Smooth muscle cell (in vitro differentiated cells): ENCODE data around the gene PLA2G5. TPM values are rescaled to one million over a fixed set of nuclear protein-coding genes. Genes with fewer than 3 reads are reported as not detected.

Experiments
- DNase-seq: peaks from one replicate; lab custom pipeline; 2025; ENCODE audit not compliant: unreplicated experiment; lab: John Stamatoyannopoulos, UW
- H2AFZ ChIP-seq: fragments of 200-600 bp; sonication (generic); 2 replicates; pipeline ENCODE4 v1.6.0; 2016; ENCODE audit warnings: antibody characterized with exemption, low read depth, mild to moderate bottlenecking
- H3F3A ChIP-seq: fragments of 200-600 bp; sonication (generic); 2 replicates; pipeline ENCODE4 v1.6.0; 2017; ENCODE audit warnings: antibody characterized with exemption, low read depth
- H3K27ac ChIP-seq: fragments of 200-600 bp; sonication (generic); 2 replicates; pipeline ENCODE4 v1.5.1; 2016; ENCODE audit warnings: low read depth, mild to moderate bottlenecking
- H3K27me3 ChIP-seq: fragments of 200-600 bp; sonication (generic); 2 replicates; pipeline ENCODE4 v1.6.1; 2016; ENCODE audit warnings: low read depth, mild to moderate bottlenecking
- H3K36me3 ChIP-seq: fragments of 200-600 bp; sonication (generic); 2 replicates; pipeline ENCODE4 v1.5.1; 2016; ENCODE audit warnings: low read depth
- H3K4me1 ChIP-seq: fragments of 200-600 bp; sonication (generic); 2 replicates; pipeline ENCODE4 v1.5.1; 2016; ENCODE audit warnings: low read depth
- H3K4me2 ChIP-seq: fragments of 200-600 bp; sonication (generic); 2 replicates; pipeline ENCODE4 v1.6.0; 2016; ENCODE audit warnings: mild to moderate bottlenecking
- H3K4me3 ChIP-seq: fragments of 200-600 bp; sonication (generic); 2 replicates; pipeline ENCODE4 v1.5.1; 2016; ENCODE audit warnings: mild to moderate bottlenecking
- H3K79me2 ChIP-seq: fragments of 200-600 bp; sonication (generic); 2 replicates; pipeline ENCODE4 v1.6.0; 2016; ENCODE audit warnings: low read depth, mild to moderate bottlenecking
- H3K9ac ChIP-seq: fragments of 200-600 bp; sonication (generic); 2 replicates; pipeline ENCODE4 v1.6.0; 2016; ENCODE audit warnings: low read depth
- H3K9me3 ChIP-seq: fragments of 200-600 bp; sonication (generic); replicated peaks from 2 replicates; pipeline ENCODE4 v1.5.1; 2016; ENCODE audit warnings: low read depth
- H4K20me1 ChIP-seq: fragments of 200-600 bp; sonication (generic); 2 replicates; pipeline ENCODE4 v1.6.0; 2016; ENCODE audit warnings: low read depth
- CTCF ChIP-seq: fragments of 200-600 bp; sonication (generic); IDR thresholded peaks from 2 replicates; pipeline ENCODE4 v1.5.1; 2017; ENCODE audit warnings: borderline replicate concordance, mild to moderate bottlenecking, antibody characterized with exemption; ENCODE audit not compliant: insufficient read depth, poor library complexity, severe bottlenecking
- WGBS: methylation state at CpG from one replicate; pipeline ENCODE4 v1.1.7; 2016; ENCODE audit warnings: low lambda C conversion rate; 5-methylcytosine and 5-hydroxymethylcytosine counted together
- polyA plus RNA-seq: library from polyadenylated mRNA; unstranded; fragments of >200 nt; fragmentation: Nextera tagmentation; extraction: Ambion mirVana; gene quantifications from 2 replicates; pipeline ENCODE4 v1.2.1, GENCODE V29; 2016
- total RNA-seq: library from RNA; depleted of rRNA; stranded (reverse); fragments of >200 nt; gene quantifications from 2 replicates; pipeline ENCODE4 v1.2.3, GENCODE V29; 2014

PLA2G5 gene
- total and polyA plus RNA-seq, 2 experiments from 2014 or later, result 0.22 to 0.64 TPM

GRCh38 chr1:20087668-20088067 lies 17.7 kb downstream of the PLA2G5 start:
- Histone ChIP-seq H2AFZ (no peak overlapping the region), H3K27ac (no peak overlapping the region), H3K79me2 (no peaks in the 10 kb centered on the region), H3K9ac (no peak overlapping the region), H3K9me3 (no peaks in the 10 kb centered on the region), H3K4me3 (no peak overlapping the region), H3K27me3 (peaks cover 4% of the 10 kb centered on the region), H4K20me1 (no peaks in the 10 kb centered on the region), H3K36me3 (no peaks in the 10 kb centered on the region), H3F3A (no peaks in the 10 kb centered on the region), H3K4me1 (no peaks in the 10 kb centered on the region), H3K4me2 (no peak overlapping the region)
- no peak for DNase-seq
- WGBS, result 90% methylated on average over 4 of the region's 4 CpGs
- no peak for TF ChIP-seq CTCF

- WGBS, result 91% methylated on average over 19 of the region's 19 CpGs
- H3K27me3 ChIP-seq, result peaks cover 5% of the 10 kb centered on the region
- H3K4me3 ChIP-seq, result no peak overlapping the region
- TF ChIP-seq CTCF, result no peak
- H3K79me2 ChIP-seq, result no peaks in the 10 kb centered on the region
- no peak overlapping the region for H3K4me2 ChIP-seq
- H3F3A ChIP-seq, result no peaks in the 10 kb centered on the region
- no peak for DNase-seq
- H3K9me3 ChIP-seq, result no peaks in the 10 kb centered on the region
- no peaks in the 10 kb centered on the region for H3K36me3 ChIP-seq
- no peaks in the 10 kb centered on the region for H3K4me1 ChIP-seq
- no peaks in the 10 kb centered on the region for H4K20me1 ChIP-seq
- no peak overlapping the region for H2AFZ ChIP-seq
- H3K27ac ChIP-seq, result no peak overlapping the region
- H3K9ac ChIP-seq, result no peak overlapping the region
Observed at GRCh38 chr1:20089328-20090077, 19.5 kb downstream of the PLA2G5 start.

GRCh38 chr1:20090119-20090518 lies 20.1 kb downstream of the PLA2G5 start:
- Histone ChIP-seq H3K79me2 (no peaks in the 10 kb centered on the region), H3K4me2 (no peak overlapping the region), H3K4me1 (no peaks in the 10 kb centered on the region), H2AFZ (no peak overlapping the region), H3K9me3 (no peaks in the 10 kb centered on the region), H4K20me1 (no peaks in the 10 kb centered on the region), H3K9ac (no peak overlapping the region), H3K27me3 (peaks cover 5% of the 10 kb centered on the region), H3F3A (no peaks in the 10 kb centered on the region), H3K4me3 (no peak overlapping the region), H3K27ac (no peak overlapping the region), H3K36me3 (no peaks in the 10 kb centered on the region)
- 95% methylated on average over 3 of the region's 3 CpGs for WGBS
- no peak for DNase-seq
- no peak for TF ChIP-seq CTCF

- Histone ChIP-seq H3K27ac (no peak overlapping the region), H3K4me1 (no peaks in the 10 kb centered on the region), H3K9ac (no peak overlapping the region), H3K79me2 (no peaks in the 10 kb centered on the region), H3K9me3 (no peaks in the 10 kb centered on the region), H4K20me1 (no peaks in the 10 kb centered on the region), H3K27me3 (peaks cover 5% of the 10 kb centered on the region), H2AFZ (no peak overlapping the region), H3F3A (no peaks in the 10 kb centered on the region), H3K36me3 (no peaks in the 10 kb centered on the region), H3K4me2 (no peak overlapping the region), H3K4me3 (no peak overlapping the region)
- no peak for DNase-seq
- 95% methylated on average over 6 of the region's 6 CpGs for WGBS
- no peak for TF ChIP-seq CTCF
Observed at GRCh38 chr1:20090641-20091040, 20.6 kb downstream of the PLA2G5 start.
